ENCODE data around the gene TTC6.
A peak's percentile ranks its signal among the peaks of the same experiment; 100 is the strongest.

TTC6 gene

DNA sequence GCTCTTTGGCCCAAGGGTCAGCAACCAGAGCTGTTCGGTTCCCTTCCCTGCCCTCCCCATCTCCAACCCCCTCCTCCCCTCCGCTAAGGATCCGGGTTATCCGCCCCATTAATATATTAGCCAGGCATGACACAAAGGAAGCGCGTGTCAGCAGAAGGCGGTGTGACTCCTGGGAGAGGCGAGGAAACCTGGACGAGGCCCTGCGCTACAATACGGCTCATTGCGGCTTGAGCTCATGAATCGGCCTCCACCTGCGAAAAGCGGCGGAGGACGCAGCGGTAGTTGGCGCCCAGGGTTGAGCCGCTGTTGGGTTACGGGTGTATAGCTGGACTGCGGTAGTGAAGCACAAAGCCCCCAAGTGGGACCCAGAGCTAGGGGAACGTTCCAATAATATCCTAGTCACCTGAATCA is 10.3 kb upstream of the TTC6 start:
- DNase-seq (ENCODE audit: low read depth) = no peak
- H3K4me3 ChIP-seq (ENCODE audit: low read depth, low read length) = no peak overlapping the region

DNA sequence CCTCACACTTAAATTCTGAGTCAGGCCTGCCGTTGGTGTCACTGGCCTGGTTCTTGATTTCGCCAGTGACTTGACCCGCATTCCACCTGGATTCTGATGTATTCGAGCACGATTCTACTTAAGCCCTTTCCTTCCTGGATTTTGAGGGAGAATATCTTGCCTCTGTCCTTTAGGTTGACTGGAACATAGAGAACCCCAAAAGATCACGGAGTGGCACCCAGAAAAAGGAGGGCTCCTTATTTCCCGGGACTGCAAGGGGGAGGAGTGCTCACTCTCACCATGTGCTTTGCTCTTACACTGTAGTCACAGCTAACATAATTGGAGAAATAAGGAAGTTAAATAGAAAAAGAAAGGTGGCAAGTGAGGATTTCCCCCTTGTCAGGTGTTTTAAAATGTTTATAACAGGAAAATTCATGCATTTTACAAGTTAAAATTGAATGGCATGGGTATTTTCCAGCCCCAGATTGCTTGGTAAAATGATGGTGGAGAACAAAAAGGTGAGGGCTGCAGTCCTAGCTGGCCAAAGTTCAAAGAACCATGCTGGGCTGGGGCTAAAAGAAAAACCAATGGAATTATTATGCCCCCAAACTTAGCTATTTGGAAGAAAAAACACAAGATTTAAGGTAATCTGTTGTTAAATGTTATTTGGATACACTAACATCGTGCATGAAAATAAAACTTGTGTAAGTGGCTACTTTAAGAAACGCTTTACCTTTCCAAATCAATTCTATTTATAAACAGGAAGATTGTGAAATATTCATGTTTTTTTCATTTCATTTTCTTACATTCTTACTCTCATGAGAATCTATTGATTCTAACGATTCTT is 9.2 kb upstream of the TTC6 start:
- DNase-seq (ENCODE audit: low read depth) = no peak
- no peak overlapping the region for H3K4me3 ChIP-seq (ENCODE audit: low read depth, low read length)

DNA sequence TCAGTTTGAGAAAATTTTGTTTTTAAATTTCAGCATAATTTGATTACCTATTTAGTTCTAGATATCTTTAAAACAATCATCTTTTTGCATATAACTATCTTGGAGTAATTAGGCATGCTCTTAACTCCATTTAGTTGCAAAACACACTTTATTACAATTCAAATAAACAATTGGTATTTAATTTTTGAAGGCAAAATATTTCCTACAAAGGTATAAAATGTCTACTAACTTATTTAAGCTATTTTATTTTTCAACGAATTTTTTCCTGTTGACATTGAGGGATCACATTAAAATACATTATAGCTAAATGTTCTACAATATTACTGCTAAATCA is 8.7 kb upstream of the TTC6 start:
- no peak overlapping the region for H3K4me3 ChIP-seq (ENCODE audit: low read depth, low read length)
- no peak for DNase-seq (ENCODE audit: low read depth)

DNA sequence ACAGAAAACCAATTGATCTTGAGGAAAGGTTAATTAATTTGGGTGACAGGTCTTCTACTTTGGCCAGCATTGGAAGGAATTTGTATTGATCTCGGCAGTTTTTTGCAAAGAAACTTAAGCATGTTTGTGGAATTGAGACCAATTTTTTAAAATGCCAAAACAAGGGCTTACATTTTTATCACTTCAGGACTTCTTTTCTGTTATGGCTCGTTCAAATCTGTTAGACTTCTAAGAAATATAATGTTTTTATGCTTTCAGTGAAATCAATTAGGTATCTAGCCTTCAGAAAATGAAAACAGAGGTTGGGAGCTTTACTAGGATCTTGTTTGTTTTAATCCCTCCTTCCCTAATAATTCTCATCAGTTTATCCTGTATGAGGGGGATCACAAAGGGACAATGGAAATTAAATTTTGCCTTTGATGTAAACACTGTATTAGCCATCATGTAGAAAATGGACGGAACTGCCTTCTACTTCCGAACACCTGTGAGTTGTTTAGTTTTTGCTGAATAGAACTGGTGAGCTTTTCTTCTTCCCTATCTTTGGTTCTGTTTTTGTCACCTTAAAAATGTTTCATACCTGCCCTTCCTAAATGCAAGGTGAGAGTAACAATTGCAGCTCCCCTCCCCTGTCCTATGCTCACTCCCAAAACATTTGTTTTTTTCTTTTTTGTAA is 8.2 kb upstream of the TTC6 start:
- DNase-seq (ENCODE audit: low read depth) = no peak

DNA sequence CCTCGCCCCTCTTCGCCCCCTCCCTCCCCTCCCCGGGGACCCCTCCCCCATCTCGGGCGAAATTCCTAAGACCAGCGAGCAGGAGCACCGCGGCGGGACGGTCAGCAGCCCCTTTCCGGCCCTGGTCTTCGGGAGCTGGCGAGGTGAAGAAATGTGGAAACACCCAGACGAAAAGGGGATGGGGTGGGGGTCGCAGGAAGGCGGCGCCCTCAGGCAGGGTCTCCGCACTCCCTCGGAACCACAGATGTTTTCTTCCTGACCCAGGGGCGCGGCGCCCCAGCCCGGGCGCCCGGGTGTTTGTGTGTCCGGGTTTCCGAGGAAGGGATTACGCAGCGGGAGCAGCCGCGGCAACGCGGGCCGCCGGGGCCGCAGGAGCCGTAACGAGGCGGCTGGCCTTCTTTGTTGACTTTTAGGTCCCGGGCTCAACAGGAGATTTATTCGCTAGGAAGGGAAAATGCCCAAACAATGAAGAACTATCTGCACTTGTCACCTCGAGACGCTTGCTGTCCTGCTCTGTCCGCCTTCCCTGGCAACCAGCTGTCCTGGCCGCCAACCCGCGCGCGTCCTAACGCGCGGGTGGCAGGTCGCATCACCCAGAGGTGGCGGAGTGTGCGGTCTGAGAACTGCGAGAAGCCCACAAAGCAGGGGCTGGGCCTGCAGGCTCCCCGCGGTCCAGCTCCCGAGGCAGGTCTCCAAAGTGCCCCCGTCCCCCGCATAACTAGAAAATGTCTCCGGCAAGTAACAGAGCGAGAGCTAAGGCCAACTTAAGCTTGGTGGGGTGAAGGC is 7.4 kb upstream of the TTC6 start:
- H3K4me3 ChIP-seq (ENCODE audit: low read depth, low read length) = peak overlapping the region; percentile 8
- DNase-seq (ENCODE audit: low read depth) = no peak

More for the DNA sequence above, 8.2 kb upstream of the TTC6 start:
- no peak overlapping the region for H3K4me3 ChIP-seq (ENCODE audit: low read depth, low read length)

DNA sequence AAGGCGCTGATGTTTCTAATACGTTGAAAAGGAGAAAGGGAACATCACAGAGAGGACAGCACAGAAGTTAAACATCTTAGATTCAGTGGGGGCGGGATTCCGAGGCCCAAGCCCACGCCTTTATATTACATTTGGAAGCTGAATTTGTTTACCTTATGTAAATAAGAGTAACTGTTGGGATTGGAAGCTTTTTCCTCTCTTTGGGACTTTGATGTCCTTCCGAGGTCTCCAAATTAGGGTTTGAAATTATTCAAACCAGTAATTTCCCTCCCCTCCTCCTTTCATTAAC is 6.8 kb upstream of the TTC6 start:
- H3K4me3 ChIP-seq (ENCODE audit: low read depth, low read length) = no peak overlapping the region
- no peak for DNase-seq (ENCODE audit: low read depth)

DNA sequence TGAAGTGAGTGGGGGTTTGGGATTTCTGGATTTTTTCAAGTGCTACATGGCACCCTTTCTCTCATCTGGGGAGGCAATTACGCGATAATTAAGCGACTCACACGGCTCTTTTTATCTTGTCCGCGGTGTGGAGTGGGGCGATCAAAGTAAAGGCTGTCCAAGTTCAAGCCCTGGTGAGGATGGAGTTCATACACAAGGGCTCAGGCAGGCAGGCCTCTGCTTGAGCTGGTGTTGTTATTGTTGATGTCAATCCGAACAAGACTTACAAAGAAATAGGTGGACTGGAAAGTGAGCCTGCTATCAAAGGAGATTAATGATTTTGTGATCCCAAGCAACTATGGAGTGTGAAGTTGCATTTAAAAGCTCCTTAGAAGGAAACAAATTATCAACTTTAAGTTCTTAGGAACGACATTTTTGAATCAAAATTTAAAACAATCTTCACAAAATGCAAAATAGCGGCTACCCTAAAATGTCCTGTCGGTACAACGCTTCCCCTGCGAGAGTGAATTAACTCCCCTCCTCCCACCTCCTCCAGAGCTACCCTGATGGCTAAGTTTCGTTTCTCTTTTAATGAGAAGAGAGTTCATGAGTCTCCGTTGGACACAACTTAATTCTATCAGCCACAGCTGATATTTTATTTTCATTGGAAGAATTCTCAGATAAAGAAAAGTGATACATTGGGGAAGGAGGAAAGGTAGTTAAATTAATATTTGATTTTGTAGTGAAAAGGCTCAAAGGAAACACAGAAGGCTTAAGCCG is 6.3 kb upstream of the TTC6 start:
- no peak for DNase-seq (ENCODE audit: low read depth)
- H3K4me3 ChIP-seq (ENCODE audit: low read depth, low read length) = no peak overlapping the region

DNA sequence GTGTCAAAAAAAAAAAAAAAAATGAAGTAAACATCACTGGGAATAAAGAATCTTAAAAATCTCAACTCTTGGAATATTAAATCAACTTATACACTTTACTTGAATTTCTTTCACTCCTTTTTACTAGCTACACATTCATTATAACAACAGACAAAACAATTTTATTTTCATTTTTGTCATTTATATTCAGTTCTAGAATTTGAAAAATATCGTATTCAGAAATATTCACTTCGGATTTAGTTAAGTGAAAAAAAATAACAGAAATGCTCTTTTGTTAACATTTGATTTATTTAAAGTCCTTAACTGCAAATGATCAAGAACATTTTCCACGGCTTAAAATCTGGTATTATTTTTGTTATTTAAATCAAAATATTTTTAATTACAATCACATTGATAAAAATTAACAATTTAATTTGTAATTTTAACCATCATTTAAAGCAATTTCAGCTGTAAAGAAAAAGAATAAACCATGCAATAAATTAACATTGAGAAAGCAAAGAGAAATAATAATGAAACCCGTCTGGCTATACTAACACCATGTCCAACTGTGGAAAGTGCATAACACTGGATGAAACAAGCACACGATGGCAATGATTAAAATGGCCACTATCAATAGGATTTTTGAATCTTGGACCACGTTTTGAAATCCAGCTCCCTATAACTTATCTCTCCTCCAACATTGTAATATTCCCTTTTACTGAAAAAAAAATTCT is 5.6 kb upstream of the TTC6 start:
- H3K4me3 ChIP-seq (ENCODE audit: low read depth, low read length) = no peak overlapping the region
- no peak for DNase-seq (ENCODE audit: low read depth)

DNA sequence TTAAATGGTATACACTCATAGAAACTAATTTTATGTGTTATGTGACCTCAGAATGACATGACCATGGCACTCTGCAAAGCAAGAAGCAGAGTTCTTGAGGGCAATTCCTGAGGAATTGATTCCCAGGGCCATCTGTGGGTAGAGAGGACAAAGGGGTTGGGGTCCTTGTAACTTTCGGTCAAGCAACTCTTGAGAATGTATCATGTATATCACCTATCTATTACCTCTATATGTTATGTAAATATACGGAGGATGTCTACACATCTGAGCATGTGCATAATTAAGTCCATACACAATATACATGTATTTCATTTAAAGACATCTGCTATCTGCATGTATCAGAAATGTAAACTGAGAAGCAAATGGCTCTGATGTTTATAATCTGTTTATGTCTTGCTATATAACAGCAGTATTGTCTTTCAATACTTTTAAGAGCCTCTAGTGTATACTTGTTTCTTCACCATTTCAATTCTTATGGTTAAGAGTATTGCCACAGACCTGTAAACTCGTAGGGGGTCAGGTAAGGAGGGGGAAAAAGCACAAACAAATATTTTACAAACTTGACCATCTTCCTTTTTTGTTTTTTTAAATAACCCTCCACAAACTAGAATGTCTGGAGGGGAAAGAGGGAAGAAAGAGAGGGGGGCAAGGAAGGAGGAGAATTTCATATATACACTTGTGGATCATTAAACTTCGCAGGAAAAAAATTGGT is 4.8 kb upstream of the TTC6 start:
- no peak overlapping the region for H3K4me3 ChIP-seq (ENCODE audit: low read depth, low read length)
- no peak for DNase-seq (ENCODE audit: low read depth)

DNA sequence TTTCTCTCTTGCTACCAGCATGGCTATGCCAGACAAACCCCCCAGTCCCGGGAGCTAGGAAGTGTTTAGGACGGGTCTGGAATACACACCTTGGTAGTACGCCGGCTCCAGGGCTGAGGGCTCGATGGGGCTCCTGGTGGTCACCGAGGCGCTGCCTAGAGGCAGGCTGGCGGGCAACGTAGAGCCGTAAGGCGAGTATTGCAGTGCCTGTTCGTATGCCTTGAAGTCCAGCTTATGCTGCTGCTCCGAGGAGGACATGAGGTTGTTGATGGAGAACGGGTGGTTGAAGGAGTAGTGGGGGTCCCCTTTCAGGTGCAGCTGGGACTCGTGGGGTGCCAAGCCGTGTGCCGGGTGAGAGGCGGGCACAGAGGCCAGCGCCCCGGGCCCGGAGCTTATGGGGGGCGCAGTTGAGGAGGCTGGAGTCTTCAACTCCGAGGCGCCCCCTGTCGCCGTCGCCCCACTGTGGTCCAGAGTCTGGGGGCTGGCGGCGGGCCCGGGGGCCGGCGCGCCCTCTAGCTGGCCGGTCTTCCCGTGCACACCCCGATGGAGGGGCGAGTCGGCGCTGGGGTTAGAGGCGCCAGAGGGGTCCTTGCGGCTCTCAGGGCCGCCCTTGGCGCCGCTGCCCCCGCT is 4.0 kb upstream of the TTC6 start:
- H3K4me3 ChIP-seq (ENCODE audit: low read depth, low read length) = no peak overlapping the region
- no peak for DNase-seq (ENCODE audit: low read depth)

DNA sequence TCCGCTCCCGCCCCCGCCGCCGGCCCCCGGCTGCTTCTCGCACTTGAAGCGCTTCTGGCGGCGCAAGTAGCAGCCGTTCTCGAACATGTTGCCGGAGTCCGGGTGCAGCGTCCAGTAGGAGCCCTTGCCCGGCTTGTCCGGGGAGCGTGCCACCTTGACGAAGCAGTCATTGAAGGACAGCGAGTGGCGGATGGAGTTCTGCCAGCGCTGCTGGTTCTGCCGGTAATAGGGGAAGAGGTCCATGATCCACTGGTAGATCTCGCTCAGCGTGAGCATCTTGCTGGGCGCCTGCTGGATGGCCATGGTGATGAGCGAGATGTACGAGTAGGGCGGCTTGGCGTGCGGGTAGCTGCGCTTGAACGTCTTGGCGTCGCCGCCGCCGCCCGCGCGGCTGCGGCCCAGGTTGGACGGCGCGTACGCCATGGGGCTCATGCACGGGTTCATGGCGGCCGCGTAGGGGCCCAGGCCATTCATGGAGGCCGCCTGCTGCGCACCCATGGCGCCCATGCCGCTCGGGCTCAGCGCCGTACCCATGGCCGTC is 3.4 kb upstream of the TTC6 start:
- DNase-seq (ENCODE audit: low read depth) = no peak

DNA sequence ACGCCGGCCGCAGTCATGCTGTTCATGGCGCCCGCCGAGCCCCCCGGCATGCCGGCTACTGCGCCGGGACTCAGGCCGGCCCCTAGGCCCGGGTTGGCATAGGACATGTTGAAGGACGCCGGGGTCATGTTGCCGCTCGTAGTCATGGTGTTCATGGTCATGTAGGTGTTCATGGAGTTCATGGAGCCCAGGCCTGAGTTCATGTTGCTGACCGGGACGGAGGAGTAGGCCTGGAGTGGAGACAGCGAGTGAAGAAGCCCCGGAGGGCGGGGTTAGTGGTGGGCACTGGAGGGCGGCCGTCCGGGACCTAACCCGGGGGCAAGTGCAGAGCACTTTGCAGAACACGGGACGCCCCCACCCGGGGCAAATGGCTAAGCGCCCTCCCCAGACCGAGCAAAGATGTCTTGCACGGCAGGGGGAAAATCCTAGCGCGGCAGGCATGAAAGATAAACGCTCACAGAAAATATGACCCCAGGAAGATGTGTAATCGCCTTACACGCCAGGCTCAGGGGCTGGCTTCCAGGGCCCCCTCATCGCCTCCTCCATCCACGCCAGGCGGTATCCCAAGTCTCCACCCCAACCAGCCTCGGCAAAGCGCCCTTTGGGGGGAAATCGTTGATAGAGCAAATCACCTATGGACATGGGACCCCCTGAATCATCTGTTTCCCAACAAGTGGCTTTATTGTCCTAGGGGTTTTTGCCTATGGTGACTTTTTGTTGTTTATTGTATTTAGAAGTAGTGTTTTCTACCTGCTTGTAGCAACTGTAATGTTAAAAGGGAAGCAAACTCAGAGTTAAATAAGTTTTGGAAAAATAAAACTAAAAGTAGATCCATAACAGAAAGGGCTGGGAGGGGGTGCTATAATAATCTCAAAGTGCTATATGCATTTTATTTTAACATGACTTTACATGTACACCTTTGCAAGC is 2.7 kb upstream of the TTC6 start:
- H3K4me3 ChIP-seq (ENCODE audit: low read depth, low read length) = no peak overlapping the region
- DNase-seq (ENCODE audit: low read depth) = no peak

More for the DNA sequence above, 3.4 kb upstream of the TTC6 start:
- no peak overlapping the region for H3K4me3 ChIP-seq (ENCODE audit: low read depth, low read length)

DNA sequence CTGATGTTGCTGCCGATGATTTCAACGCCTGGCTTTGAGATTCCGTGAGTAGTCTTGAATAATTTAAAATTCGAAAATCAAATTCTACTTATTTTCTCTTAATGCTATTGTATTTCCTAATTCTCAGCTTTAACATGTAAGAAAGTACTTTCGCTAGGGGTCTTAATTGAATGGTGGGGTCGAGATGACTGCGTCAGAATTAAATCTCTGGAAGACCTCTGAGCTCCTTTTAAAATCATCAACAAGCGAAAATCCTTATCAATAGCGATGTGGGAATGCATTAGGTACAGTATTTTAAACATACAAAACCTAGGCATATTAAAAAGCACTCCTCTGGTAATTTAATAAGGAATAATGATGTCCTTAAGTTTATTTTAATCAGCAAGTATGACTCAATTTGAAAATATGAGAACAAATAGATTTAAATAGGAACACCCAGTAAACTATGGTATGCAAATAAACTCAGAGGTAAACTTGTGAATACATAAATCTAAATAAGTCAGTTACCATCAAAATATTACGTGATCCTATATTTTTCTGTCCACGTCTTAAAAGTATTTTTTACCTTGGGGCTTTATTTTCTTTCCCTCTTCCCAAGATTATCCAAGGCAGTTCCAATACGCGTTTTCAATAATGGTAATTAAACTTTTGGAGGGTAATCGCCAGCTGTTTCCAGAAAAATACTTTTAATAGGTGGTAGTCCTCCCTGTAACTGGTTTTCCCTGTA is 1.8 kb upstream of the TTC6 start:
- peak overlapping the region; percentile 51 for H3K4me3 ChIP-seq (ENCODE audit: low read depth, low read length)
- no peak for DNase-seq (ENCODE audit: low read depth)

DNA sequence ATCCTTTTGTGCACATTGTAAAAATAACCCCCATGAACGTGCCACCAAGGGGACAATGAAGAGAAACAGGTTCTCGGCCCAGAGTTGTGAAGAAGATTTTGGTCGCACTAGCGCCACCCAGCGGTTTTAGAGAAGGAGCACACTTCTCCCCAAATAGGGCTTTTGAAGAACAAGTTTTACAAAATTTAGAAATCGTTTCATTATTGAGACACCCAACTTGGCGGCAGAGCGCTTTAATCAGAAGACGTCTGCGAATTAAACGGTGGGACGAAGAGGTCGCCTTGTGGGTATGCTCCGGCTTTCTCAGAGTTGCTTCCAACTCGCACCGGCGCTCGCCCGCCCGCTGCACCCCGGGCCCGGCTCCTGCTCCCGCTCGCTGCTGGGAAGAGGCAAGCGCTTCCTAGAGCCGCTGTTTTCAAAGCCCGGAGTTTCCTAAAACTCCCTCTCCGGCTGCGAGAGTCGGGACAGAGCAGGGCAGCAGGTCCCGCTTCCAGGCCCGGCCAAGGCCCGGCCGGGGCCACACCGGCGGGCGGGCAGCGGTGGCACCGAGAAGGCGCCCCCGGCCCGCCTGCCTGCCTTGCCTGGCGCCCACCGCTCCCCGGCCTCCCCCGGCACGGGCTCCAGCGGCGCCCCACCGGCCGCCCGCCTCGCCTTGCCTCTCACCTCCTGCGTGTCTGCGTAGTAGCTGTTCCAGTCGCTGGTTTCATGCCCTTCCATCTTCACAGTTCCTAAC is 1.0 kb upstream of the TTC6 start:
- DNase-seq (ENCODE audit: low read depth) = peak; percentile 26
- H3K4me3 ChIP-seq (ENCODE audit: low read depth, low read length) = peak overlapping the region; percentile 51

DNA sequence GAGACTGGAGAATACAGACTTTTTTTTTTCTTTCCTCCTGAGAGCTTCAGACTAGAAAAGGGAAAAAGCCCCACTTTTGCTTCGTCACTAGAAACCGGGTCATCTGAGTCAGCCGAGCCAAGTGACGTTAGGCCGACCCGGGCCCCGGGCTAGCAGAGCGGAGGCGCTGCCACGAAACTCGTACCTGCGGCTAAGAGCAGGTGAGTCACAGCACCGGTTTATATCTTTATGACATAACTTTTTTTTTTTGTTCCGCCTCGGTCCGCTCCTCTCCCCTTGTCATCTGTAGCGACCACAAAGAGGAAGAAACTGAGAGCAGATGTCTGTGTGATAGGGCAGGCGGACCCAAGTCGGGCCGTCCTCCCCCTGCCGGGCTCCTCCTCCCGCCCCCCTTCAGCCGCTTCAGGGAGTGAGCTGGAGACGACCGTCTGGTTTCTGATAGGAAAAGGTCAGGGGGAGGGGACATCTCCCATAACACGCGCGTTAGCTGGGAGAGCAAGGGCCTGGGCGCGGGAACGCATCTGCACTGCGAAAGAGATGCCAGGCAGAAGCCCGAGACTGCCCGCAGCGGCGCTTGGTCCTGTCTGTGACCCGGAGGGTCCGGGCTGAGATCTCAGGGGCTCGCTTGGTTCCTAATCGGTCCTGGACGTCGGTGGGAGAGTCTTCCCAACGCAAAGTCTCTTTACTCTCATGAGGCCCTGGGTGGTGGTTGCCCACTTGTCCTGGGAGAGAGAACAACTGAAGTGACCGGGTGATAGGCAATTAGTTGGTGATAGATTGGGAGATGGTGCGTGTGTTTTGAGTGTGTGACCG is 586 bp downstream of the TTC6 start:
- H3K4me3 ChIP-seq (ENCODE audit: low read depth, low read length) = no peak overlapping the region
- DNase-seq (ENCODE audit: low read depth) = no peak
